Stimulated activated CD4-positive, alpha-beta T cell treated with anti-CD3 and anti-CD28 coated beads, Interleukin-1b, Interleukin-23, amount 100 ng/mL, for 1 hour (primary cell): ENCODE measurements around the gene PLXNA4.

Experiments used
- DNase-seq, 2 donors: peaks; one replicate each; pipeline ENCODE4 v3.0.0-alpha.2; 2020; ENCODE audit warnings: low read depth in 2 of 2

Gene PLXNA4

DNA sequence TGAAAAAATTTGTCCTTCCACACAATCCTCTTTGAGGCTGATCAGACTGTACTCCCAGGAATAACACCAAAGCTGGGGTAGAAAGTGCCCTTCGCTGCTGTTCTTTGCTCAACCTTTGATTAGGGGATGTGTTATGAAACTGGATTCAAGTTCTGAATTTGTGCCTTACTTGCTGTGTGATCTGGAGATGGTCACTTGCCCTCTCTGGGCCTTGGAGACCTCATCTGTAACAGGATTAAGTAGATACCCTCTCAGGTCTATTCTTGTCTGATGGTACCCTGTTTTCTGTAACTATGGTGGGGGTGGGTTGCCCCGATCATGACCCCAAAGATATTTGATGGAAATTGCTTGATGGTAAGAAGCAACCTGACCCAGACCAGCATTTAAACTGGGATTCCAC, 368.5 kb downstream of the PLXNA4 start:
- DNase-seq = no peak

DNA sequence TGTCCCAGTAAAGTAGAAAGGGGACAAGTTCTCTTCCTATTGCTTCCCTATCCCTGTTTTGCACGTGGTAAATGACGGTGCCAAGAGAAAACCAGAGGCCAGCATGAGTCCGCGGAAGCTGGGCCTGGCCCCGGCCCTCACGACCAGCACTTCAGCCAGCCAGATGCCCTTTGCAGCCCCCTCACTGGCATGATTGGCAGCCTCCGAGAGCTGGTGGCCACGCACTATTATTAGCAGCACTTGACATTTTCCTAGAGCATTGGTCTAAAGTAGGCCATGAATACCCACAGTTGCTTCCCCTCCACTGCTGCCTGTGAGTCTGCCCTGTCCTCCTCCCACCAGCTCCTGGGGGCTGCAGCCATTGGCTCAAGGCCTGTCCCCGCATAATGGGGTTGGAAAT, 369.1 kb downstream of the PLXNA4 start:
- DNase-seq = no peak

DNA sequence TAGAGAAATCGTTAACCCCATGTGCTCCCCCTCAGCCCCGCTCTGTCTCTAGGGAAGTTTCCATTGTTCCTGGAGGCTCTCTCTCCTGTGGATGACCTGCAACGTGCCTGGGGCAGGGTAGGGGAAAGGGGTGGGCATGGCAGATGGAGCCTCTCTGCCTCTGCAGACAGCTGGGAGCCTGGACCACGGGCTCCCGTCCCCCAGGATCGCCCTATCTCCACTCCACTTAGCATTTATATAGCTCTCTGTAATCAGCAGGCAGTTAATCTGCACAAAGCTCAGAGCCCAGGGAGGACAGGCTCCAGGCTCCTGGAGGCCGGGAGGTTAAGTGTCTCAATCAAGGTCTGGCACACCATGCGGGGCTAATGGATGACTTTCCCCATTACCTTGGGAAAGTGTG, 369.7 kb downstream of the PLXNA4 start:
- no peak for DNase-seq

DNA sequence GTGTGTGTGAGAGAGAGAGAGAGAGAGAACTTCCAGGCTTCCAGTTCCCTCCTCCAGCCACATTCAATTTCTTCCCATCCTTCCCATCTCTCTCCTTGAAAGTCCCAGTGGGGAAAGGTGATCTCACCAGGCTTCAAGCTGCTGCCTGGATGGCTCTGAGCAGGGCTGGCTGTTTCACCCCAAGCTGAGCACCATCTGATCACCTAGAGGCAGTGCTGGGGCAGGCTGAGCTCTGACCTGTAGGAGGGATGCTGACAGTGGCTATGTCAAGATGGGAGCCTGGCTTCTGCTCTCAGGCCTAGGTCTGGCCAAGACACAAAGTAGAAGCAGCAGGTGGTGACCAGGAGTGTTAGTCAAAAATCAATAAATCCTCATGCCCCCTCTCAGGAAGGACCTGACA, 370.8 kb downstream of the PLXNA4 start:
- no peak for DNase-seq

DNA sequence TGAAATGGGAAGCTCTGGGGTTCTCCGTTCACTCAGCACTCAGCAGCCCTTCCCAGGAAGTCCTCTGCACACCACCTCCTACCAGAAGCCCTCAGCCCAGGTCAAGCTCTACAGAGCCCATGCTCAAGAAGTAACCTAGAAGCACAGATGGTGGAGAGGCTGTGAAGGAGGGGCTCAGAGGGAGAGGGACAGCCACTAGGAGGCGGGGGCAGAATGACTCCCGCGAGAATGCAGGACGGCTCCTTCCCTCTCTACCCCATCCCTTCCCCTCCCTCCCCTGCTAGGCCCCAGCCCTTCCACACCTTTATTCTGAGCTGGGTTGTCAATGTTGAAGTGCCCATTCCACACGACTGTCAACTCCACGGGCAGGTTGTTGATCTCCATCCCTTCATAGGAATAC, 373.2 kb downstream of the PLXNA4 start:
- no peak for DNase-seq

DNA sequence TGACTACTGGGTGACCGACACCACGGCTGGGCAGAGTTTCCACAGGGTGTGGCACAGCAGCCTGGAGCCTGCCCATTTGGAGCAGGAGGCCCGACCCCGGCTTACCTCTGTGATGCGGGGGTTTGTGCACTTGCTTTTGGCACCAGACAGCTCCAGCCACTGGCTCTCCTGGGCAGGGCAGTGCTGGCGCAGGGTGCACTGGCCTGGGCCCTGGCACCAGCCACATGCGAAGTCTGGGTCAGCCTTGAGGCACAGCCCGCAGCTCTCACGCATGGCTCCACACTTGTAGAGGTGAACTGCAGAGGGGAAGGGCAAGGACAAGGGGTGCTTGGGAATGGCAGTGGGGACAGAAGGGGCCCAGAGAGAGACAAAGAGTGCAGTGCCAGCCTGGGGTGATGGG, 373.7 kb downstream of the PLXNA4 start:
- DNase-seq = no peak

DNA sequence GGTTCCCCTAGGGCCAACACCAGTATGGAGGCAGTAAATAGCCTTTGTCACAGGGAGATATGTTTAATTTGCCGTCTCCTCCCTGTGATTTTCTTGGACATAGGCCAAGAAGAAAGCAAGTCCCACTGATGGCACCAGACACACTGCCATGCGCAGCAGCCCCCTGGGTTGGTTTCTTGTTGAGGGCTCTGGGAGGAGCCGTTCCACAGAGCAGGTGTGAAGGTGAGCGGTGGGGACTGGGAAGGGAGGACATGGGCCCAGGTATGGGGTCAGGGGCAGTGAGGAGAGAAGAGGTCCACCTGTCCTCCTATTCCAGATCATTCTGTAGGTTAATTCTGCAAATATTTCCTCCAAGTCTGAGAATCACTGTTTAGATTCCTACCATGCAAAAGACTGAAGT, 376.1 kb downstream of the PLXNA4 start:
- DNase-seq = no peak

DNA sequence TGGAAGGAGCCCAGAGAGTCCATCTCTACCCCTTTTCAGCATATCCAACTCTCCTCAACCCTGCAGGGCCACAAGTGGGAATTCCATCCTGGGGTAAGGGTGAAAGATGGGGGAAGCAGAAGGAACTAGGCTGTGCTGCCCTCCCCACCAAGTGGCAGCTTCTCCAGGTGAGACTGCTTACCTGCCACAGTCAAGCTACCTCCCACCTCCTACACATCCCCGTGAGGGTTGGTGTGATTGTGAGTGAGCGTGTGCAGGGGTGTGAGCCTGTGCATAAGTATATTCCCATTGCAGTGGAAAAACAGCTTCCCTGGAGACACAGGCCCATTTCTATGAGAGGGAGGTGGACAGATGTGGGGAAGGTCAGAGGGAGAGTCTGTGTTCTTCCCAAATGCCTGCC, 376.6 kb downstream of the PLXNA4 start:
- no peak for DNase-seq

DNA sequence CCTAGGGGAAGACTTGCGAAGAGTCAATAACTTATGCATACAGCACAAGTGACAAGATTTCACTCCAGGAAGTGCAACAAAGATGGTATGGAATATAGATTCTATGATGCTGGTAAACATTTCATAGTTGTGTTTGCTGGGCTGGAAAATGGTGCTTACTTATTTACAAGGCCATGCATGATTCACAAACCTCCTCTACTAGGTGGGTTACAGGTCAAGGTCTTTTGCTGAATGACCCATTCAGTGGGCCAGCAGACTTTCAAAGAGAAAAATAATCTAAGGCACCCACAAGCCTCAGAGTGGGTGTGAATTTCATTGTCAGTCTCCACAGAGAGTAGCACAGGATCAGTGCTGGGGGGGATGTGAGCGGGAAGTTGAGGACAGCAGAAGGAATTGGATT, 378.5 kb downstream of the PLXNA4 start:
- no peak for DNase-seq

DNA sequence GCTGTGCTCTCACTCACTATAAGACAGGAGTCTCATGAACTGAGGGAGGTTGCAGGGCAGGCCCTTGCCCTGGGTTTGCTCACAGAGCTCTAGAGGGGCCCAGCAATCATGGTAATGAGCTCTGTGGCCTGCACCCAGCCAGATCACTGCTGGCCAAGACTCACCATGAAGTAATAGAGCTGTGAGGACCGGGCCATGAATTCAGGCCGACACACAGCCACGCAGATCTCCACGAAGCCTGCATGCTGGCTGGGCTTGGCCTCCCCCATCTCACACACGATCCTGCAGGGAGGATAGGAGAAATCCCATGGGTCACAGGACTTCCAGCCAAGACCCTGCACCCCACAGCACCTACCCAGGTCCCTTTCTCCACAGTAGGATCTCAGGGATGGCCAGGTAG, 382.4 kb downstream of the PLXNA4 start:
- DNase-seq = no peak

DNA sequence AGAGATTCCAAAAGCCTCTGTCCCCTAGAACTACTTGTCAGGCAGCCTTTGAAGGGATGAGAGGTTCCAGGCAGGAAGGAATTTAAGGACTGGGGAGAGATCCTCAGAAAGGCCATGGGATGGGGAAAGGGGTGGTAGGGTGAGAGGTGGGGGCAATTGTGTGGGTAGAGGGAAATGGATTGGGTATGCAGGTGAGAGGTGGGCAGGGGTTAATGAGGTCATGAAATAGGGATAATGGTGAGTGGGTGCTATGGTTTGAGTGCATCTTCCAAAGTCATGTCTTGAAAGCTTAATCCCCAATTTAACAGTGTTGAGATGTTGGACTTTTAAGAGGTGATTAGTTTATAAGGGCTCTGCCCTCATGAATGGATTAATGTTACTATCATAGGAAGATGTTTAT, 383.5 kb downstream of the PLXNA4 start:
- no peak for DNase-seq

DNA sequence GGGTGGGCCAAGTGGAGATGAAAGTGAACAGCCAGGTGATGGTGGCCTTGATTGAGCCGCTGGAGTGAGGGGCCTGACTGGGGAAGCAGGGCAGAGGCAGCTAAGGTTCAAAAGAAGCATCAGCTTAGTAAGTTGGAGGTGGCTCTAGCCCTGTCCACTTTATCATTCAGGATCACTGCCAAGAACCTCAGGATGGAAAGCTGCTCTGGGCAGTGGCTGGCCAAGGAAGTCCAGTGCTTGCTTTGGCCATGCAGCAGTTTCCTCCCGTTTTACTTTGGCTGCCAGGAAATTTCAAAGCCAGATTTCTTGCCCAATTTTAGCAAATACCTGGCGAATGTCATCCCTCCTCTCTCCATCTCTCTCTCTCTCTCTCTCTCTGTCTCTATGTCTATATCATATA, 384.9 kb downstream of the PLXNA4 start:
- no peak for DNase-seq

DNA sequence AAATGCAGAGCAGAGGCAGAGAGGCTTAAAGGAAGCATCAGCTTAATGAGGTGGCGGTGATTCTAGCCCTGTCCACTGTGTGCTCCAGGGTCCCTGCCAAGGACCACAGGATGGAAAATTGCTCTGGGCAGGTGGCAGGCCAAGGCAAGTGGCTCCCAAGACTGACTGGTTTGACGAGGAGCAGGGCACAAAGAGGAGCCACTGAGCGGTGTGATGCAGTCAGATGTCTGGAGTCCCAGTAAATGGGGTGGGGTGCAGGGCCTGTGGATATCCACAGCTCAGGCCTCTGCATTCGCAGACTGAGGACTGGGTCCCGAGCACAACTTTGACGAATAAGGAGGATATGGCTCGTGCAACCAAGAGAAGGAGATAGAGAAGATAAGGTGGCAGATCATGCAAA, 385.6 kb downstream of the PLXNA4 start:
- DNase-seq = no peak

DNA sequence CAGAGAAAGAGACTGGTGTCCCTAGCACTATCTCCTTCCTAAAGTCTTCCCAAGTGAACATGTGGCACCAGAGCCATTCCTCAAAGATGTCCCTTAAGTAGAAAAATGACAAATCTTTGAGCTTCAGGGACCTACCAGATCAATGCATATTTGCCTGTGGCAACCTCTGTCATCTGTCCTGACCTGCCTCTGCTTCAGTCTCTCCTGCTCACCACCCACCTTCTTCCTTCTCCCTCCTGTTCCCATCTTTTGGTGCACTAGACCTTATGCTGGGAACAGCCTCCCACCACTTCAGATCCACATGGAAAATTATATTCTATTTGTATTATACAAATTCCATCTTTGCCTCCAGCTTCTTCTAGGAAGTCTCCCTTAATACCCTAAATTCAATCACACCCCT, 386.4 kb downstream of the PLXNA4 start:
- DNase-seq = no peak

DNA sequence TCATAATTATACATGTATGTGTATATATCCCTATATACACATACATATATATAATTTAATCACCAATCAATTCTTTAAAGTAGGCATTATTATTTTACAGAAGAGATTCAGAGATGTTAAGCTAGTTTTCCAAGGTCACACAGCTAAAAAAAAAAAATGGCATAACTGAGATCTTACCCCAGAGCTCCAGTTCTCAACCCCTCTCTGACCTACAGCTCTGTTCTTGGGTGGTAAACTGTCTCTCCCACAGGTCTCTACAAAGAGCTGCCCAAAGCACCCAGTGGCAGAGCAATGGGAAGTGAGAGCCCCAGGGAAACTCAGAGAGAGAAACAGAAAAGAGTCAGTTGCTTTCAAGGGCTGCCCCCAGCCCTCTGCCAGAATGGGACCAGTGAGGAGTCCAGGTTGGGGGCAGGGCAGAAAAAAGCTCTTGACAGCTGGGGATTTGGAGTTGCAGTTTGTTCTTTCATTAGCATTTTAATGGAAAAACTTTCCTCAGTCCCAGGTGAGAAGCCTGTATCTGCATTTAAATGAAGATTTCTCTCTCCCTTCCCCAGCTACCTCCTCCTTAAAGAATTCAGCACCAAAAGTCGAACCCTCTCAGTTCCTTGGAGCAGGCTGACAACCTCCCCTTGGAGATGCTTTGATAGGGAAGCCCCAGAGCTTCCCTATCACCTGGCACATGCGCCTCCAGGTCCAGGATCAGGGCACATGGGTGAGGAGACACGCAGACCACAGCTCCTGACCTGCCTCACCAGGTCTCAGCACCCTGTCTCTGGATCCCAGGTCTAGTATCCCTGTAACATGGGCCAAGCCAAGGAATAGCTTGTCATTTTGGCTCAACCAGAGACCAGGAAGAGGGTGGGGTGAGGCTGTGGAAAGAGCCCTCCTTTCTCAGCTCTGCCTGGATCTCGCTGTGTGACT, 388.1 kb downstream of the PLXNA4 start:
- no peak for DNase-seq

DNA sequence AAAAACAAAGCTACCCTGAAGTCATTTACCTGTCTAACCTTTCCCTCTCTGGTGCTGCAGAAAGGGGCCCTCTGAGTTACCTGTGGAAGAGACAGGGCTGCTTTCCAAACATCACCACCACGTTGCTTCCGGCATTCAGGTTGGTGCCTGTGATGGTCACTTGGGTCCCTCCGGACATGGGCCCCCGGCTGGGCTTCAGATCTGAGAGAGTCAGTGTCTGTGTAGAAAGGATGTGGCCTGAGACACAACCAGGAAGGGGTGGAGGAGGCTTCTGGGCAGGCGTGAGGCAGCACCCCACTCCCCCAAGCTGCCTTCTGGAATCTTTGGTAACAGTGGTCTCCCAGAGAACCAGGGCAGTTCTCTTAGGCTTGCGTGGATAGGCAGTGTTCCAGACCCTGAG, 388.9 kb downstream of the PLXNA4 start:
- no peak for DNase-seq

DNA sequence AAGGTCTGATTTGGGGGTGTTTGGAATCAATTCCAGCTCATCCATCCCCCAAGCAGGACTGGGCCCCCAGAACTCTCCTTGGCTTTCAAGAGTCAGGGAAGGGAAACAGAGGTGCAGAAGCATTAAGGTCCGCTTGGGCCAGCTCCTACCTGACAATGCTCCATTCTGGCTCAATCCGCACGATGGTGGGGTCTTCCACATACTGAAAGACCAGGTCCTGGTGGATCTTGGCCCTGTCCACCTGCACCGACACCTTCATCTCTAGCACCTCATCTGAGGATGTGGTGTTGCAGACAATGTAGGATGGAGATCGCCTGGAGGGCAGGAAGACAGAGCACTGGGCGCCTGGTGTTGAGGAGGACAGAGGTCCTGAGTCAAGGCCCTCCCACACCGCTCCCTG, 391.1 kb downstream of the PLXNA4 start:
- no peak for DNase-seq

DNA sequence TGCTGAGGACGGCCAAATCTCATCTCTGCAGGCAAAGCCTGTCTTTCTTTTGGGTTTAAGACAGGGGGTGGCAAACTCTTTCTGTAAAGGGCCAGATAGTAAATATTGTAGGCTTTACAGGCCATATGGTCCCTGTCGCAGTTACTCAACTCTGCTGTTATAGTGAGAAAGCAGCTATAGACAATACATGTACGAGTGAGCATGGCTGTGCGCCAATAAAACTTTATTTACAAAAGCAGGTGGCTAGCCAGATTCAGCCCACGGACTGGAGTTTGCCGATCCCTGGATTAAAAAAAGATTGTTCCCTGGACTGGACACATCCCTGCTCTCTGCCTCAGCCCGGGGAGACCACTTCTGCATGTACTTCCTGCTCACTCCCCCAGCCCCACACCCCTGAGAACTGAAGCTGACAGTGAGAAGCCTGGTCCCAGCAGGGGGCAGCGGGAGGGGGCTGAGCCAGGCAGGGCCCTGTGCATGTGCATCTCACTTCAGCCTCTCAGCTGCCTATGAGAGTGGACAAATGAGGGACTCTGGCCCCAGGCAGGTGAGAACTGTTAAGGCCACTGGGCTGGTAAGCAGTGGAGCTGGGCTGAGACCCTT, 392.4 kb downstream of the PLXNA4 start:
- no peak for DNase-seq

DNA sequence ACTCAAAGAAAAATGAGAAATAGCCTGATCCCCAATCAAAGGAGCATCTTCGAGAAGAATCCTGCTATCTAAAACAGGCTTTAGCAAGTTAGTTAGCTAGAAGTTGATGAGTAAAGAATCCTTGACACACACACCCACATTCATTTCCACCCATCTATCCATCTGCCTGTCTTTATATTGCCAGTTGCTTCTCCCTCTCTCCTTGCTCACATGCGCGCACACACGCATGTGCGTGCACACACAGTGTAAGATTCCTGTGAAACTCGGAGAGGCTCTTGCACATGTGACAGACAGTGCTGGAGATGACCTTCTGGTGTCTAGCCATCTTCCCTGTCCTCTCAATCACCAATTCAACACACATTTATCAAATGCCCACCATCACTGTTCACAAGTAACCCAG, 393.3 kb downstream of the PLXNA4 start:
- DNase-seq = no peak

DNA sequence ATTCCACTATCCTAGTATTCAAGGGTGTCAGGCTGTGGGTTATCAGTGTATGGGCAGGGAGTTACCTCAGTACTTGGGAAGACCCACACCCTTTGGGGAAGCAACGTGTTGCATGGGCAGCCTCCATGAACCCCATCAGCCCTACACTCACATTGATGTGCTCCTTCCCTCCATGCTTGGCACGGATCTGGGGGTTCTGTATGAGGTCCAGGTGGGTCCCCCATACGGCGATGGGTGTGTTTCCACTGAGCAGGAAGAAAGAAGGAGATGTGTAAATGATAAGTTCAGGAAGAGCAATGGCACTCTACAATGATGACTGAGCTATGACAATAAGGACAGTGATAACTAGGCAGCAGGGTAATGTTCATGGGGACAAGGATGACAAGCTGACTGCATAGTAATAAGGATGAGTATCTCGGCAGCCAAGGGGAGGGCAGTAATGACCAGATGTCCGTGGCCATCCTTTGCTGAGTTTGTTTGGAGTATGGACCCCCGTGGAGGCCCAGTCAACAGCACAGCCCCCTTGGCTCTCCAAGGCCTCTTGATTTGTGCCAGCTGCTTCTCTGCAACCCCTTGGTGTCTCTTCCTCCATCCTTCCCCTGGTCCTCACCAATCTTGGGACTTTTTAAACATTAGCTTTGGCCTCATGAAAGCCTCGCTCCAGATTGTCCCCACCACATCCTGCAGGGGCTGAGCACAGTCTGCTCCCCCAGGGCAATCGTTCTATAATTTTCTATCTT, 394.2 kb downstream of the PLXNA4 start:
- DNase-seq = no peak

DNA sequence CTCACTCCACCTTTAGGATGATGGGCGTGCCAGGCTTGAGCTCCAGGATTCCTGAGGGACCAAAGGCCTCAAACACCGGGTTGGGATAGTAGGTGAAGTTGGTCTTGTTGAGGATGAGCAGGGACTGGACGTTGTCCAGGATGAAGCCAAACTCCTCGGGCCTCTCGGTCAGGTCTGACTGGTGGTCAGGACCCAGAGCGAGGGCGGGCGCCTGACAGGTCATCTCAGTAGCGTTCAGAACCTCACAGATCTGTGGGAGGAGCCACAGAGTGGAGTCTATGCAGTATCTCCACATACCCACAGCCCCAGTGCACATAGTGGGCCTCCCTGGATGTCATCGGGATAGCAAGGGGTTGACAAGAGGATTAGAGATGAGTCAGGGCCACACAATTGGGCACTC, 394.9 kb downstream of the PLXNA4 start:
- no peak for DNase-seq

DNA sequence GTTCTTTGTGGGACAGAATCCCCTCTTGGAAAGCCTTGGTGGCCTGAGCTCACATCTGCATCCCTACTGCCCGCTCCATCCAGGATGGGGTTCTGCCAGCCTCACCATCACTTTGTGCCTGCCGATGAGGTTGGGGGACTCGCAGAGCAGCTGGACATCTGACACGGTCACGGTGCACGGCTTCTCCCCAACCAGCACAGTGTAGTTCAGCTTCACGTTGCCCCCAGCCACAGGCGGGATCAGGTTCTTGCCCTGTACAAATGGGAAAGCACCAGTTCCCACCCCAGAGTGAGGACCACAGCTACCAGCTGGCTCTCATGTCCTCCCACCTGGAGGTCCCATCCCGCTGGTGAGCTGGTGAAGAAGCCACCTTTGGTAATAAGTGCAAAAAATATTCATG, 395.8 kb downstream of the PLXNA4 start:
- DNase-seq = no peak

DNA sequence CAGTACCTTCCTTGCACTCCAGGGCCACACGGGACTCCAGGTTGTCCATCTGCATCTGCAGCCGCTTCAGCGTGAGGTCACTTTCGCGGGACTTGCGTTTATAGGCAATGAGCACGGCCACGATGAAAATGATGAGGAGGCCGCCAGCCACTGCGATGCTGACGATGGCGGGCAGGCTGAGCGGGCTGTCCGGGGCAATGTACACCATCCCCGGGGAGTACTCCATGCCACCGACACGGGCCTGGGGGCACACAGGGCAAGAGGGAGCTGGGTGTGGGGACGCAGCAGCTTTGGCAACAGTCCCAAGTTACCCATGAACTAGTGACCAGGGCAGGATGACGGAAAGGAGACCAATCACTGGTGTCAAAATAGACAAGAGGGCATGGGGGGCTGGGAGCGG, 396.6 kb downstream of the PLXNA4 start:
- no peak for DNase-seq
